DMS 273 (cell line): ENCODE results near the gene PWWP2B.
"Not testable (repeated sequence)": the region's sequence is repeated elsewhere in the genome, so short reads cannot be mapped to it uniquely, and the experiment has no call there.

Experiments used
- DNase-seq: peaks from one replicate; lab custom pipeline; 2025; ENCODE audit not compliant: unreplicated experiment; lab: John Stamatoyannopoulos, UW

Gene PWWP2B

DNA sequence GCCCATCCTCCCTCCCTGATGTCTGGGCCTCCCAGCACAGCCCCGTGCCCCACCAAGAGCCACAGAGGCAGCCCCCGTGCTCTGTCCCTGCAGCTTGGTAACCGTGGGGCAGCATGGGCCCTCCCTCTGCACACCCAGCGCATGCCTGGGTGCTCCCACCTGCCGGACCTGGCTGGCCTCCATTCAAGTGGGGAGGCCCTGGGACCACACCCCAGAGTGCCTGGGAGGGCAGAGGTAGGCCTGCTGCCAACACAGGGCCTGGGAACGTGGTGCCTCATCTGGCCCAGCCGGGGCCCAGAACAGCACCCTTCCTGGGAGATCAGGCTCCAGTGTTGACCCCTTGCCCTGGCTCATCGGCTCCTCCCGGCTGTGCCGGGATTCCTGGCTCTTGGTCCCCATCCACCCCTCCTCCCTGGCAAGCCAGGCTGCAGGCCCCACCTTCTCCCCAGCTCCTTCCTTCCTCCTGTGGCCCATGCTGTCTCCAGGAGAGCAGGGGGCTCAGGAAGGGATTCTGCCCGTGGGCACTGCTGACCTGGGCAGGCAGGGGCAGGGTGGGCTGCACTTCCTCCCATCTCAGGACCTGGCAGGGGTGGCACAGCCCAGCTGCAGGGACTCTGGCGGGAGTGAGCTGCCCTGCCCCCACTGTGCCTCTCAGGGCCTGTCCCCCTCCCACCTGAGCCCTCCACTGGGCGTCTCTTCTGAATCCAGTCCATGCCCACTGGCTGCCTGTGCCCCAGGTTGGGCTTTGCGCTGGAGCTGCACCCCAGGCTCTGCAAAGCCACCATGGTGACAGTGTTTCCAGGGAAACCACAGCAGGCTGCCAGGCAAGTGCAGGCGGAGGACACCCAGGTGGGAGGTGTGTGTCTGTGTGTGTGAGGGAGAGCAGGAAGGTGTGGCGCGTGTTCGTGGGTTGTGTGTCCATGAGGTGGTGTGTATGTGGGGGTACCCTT, 32.6 kb downstream of the PWWP2B start:
- peak; percentile 17 for DNase-seq

DNA sequence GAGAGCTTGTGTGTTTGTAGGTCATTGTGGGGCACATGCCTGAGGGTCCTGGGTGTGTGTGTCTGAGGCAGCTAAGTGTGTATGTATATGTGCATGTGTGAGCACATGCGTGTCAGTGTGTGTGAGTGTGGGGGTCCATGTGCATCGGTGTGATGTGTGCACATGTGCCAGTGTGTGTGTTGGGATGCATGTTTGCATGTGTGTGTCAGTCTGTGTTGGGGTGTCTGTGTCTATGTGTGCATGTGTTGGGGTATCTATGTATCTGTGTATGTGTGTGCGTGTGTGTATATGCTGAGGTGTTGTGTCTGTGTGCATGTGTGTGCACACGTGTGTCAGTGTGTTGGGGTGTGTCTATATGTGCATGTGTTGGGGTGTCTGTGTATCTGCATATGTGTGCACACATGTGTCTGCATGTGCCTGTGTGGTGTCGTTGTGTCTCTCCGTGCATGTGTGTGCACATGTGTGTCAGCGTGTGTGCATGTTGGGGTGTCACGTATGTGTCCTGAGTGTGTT, 33.3 kb downstream of the PWWP2B start:
- DNase-seq = no peak

DNA sequence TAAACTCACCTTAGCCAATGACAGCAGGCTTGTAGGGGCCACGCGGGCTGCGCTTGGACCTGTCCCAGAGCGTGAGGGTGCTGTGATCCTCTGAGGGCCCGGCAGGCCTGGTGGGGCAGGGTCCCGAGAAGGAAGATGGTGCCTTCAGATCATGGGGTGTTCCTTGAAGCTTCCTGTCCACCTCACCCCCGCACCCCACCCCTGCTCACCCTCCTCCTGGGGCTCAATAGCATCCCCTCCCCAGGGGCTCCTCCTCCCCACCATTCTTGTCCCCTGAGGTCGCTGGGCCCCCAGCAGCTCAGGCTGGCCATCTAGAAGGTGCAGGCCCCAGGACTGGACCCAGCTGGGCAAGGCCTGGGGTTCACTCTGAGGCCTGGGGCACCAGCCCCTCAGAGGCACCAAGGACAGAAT, 33.9 kb downstream of the PWWP2B start:
- DNase-seq = no peak

DNA sequence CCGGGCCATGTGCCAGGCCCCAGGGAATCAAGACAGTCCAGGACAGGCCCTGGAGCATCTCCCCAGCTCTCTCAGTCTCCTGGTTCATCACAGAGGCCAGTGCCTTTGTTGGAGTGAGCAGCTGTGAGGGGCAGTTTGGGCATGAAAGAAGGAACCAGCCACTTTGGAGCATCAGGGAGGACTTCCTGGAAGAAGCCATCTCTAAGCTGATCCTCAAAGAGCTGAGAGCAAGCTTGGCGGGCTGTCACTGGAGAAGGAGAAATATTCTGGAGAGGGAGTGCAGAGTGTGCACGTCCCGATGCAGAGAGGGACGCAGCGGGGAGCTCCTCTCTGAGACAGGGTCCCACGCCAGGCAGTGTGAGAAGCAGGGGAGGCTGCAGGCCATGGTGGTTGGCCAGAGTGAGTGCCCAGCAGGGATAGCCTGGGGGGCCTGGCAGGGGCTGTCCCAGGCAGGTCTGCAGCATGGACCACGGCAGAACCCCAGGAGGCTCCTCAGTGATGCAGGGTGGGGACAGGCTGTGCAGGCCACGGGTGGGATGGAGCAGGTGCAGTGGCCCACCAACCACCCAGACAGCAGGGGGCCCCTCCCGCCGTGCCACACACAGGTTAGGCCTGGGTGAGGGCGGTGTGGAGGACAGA, 34.7 kb downstream of the PWWP2B start:
- no peak for DNase-seq

DNA sequence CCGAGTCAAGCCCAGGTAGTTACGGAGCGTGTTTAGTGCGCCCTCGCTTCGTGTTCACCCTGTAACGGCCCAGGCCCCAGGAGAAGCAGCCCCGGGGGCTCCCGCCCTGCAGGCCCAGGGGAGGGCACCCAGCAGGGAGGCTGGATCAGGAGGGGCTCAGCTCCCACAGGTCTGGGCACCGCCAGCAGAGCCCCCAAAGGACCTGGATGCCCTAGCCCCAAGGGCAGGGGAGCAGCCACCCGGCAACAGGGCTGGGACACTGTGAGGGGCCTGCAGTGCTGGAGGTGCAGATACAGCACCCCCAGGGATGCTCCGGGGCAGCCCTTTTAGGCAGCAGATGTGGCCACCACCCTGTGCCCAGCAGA, 35.2 kb downstream of the PWWP2B start:
- no peak for DNase-seq

DNA sequence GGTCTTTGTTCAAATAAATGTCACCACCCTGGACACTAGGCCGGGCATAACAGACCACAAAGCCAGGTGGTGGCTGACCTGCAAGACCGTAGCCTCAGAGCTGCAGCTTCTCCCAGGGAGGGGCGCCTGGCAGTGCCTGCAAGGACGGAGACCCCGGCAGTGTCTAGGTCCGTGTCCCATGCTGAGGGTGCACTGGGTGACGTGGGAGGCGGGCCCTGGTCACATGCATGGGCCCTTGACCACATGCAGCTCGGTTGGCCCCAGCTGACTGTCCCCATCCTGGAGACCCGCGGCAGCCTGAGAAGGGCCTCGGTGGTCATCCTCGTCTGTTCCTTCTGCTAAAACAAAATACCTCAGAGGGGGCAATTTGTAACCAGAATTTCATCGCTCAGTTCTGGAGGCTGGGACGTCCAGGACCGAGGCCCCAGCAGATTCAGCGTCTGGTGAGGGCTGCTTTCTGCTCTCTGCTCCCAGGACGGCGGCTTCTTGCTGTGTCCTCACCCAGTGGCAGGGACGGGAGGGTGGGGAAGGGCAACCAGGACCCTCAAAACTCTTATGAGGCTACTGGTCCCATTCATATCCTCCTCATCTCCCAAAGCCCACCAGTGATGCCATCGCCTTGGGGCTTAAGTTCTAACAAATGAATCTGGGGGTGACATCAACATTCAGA, 36.8 kb downstream of the PWWP2B start:
- no peak for DNase-seq

DNA sequence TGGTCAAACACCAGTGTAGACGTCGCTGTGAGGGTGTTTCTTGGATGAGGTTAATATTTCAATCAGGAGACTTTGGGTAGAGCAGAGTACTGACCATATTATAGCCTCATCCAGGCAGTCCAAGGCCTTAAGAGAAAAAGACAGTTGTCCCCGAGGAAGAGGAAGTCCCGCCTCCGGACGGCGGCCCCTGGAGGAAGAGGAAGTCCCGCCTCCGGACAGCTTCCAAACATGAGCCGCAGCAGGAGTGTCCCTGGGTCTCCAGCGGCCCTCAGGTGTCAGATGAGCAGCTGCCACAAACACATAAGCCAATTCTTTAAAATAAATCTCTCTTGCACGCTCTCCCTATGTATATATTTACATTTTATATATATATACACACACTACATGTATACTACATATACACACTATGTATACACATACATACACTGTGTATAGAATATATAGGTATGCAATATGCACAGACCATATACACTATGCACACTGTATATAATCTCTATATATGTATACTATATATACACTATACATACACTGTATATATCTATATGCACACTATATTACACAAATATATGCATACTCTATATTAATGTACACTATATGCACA, 37.5 kb downstream of the PWWP2B start:
- DNase-seq = peak; percentile 20

DNA sequence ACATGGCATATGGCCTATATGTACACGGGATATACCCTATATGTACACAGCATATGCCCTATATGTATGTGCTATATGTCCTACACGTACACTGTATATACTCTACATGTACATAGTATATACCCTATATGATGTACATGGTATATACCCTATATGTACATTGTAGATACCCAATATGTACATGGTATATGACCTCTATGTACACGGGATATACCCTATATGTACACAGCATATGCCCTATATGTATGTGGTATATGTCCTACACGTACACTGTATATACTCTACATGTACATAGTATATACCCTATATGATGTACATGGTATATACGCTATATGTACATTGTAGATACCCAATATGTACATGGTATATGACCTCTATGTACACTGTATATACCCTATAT, 38.3 kb downstream of the PWWP2B start:
- DNase-seq = not testable (repeated sequence)

DNA sequence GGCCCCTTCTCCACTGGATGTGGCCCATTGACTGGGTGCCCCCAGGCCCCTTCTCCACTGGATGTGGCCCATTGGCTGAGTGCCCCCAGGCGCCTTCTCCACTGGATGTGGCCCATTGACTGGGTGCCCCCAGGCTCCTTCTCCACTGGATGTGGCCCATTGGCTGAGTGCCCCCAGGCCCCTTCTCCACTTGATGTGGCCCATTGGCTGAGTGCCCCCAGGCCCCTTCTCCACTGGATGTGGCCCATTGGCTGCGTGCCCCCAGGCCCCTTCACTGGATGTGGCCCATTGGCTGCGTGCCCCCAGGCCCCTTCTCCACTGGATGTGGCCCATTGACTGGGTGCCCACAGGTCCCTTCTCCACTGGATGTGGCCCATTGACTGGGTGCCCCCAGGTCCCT, 39.1 kb downstream of the PWWP2B start:
- DNase-seq = not testable (repeated sequence)

DNA sequence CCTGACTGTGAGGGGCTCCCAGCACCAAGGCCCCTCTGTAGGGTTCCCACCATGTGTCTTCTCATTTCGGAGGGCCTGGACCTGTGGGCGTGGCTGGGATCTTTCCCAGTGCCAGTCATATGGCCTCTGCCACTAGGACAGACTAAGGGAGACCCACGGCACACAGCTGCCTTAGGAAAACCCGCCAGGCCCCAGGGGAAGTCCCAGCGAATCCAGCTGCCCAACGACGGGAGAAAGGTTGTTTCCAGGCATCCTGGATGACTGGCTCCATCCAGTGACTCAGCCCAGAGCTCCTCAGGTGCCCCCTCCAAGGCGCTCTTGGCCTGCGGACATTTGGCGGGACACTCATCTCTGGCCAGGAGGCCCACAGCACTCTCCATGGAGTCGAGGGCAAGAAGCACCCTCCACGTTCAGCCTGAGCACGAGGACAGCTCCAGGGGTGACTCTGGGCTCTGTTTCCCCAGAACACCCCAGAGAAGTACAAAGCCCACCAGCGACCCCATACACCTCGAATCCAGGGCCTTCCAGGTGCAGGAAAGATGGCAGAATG, 39.9 kb downstream of the PWWP2B start:
- DNase-seq = no peak

DNA sequence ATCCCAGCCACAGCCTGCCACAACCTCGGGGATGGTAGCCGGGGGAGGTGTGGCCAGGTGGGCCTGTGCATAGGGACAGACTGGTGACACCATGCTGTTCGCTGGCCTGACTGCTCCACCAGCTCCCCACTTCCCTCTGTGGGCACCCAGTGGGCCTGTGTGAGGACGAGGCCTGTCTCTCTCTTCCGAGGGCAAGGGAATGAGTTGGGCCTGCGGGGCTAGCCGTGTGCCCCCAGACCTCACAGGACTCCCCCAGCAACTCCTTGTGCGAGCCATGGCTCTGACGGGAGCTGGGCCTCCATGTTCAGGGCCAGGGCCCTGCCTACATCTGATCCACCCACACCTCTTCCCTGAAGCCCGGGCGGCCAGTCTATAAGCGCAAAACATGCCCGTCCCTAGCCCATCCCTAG, 40.5 kb downstream of the PWWP2B start:
- DNase-seq = no peak

DNA sequence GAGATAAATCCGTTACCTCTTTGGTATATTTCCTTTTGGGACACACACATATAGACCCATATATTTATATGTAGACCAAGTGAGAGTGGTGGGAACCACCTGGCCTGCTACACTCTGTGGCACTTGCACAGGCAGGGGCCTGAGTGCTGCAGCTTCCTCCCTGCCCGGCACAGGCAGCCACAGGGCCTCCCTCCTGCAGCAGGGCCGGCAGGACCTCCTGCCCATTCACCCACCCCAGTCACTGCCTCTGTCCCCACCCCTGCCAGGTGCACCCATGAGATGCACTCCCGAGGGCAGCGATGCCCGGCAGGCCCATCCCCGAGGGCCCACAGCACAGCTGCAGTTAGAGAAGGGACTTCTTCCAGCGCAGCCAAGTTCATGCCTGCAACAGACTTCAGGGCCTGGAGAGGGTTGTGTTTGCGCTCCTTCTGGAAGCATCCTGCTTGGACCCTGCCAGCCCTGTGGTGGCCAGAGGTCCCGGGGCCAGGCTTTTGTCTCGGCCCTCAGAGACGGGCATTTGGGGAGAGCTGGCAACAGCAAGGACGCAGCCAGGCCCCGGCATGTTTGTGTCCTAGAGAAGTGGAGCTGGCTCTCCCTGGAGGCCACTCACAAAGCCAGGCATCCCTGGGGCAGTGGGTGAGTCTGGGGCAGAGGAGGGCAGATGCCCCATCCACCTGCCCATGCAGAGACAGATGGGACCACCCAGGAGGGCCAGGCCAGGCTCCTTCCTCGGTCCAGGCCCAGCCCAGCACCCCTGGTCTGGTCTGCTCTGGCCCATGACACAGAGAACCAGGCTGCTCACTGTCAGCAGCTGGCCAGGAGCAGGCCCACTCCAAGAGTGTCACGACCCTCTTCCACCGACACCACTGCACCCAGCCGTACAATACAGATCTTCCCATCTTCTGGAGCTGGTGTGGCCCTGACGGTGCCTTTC, 41.4 kb downstream of the PWWP2B start:
- no peak for DNase-seq

DNA sequence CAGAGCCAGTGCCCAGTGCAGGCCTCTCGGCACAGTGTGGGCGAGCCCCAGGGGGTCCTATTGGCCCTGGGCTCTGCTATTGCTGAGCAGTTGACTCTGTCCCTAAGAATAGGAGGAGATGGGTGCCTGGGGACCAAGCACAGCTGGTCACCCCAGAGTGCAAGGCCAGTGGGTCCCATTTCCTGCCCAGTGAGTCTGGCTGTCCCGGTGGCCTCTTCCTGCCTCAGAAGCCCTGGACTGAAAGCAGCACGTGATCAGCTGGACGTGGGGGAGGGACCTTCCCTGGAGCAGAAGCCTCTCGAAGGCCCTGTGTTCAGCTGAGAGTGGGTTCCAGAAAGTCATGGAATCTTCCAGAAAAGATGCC, 42.0 kb downstream of the PWWP2B start:
- DNase-seq = no peak

DNA sequence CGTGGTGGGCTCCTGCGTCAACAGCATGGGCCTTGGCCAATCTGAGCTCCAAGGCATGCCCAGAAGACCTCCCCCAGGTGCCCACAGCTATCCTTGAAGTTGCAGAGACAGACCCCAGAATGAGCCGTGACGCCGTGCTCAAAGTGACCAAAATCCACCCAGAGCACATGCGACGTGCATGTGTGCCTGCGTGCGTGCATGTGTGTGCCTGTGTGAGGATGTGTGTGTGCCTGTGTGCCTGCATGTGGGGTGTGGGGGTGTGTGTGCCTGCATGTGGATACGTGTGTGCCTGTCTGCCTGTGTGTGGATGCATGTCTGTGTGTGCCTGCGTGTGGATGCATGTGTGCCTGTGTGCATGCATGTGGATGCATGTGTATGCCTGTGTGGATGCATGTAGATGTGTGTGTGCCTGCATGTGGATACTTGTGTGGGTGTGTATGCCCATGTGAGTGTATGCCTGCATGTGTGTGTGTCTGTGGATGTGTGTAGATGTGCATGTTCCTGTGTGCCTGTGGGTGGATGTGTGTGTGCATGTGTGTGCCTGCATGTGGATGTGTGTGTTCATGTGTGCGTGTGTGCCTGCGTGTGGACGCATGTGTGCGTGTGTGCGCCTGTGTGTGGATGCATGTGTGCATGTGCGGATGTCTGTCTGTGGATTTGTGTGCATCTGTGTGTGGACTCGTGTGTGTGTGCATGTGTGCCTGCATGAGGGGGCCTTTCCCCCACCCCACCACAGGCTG, 42.6 kb downstream of the PWWP2B start:
- DNase-seq = no peak

DNA sequence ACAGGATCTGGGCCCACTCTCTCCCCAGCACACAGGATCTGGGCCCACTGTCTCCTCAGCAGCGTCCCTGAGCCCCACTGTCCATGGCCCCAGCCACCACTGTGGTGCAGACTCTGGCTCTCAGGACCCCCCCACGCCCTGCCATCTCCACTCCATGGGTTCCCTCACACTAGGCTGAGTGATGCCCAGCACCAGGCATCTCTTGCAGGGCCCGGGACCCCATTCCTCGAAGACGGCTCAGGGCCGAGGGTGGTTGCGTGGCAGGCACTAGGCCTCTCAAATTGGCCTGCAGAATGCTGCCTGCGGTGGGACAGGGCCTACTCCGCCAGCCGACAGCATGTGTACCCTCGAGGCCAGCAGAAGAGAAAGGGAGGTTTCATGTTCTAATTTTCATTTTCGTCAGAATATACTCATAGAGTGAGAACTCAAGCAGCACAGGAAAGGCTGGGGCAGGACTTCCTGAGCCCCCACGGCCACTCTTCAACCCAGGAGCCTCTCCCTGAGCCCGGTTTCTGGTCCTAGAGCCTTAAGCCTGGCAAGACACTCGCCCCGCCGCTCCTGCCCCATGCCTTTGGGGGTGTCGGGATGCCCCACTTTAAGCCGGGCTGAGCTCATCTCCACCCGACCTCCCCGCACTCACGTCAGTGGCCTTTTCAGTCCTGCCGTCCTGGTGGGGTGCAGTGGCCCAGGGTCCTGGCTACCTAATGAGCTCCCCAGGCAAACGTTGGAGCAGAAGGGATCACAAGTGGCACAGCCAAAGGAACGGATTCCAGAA, 44.0 kb downstream of the PWWP2B start:
- no peak for DNase-seq

DNA sequence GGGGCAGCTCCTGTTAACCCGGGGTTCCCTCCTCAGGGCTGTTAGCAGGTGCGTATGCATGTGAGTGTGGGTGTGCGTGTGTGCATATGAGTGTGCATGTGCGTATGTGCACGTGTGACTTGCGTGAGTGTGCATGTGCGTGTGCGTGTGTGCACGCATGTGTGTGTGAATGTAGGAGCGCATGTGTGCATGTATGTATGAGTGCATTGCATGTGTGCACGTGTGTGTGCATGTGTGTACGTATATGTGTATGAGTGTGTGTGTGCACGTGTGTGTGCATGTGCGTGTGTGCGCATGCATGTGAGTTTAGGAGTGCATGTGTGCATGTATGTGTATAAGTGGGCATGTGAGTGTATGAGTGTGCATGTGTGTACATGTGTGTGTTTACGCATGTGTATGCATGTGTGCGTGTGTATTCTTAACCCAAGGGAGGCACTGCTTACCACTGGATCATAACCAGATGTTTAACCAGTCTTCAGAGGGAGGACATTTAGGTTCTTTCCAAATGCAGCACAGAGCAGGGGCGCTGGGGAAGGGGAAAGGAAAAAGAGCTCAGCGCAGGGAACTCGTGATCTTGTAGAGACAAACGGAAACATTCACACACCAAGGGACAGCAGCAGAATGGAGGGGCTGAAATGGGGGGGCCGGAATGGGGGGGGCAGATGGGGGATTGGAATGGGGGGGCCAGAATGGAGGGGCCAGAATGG, 45.0 kb downstream of the PWWP2B start:
- DNase-seq = no peak

DNA sequence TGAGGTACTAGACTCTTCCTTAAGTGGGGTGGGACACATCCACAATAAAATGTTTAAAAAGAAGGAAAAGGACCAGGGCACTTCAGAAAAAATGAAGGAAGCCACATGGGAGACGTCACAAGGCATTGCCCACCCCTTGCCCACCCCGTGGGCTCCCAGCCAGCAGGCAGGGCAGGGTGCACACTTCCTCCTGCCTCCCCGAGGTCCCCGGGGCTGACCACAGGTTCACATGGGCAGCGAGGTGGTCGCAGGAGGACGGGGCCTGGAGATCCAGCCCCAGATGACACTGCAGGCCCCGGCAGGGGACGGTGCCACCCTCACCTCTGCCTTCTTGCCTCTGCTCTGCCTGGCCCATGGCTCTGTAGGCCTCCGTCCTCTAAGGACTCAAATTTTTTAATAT, 45.6 kb downstream of the PWWP2B start:
- no peak for DNase-seq

DNA sequence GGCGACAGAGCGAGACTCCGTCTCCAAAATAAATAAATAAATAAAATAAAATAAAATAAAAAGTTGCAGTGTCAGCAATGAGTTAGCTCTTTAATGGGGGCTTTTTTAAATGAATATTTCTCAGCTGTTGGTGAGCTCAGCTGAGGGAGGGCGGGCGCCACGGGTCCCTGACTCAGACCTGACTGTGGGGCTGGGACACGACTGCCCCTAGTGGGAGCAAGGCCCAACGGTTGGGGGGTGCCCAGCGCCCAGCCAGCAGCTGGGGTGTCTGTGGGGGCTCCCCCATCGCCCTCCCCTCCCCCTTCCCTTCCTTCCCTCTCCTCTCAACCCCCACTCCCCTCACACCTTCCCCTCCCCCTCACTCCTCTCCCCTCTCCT, 46.6 kb downstream of the PWWP2B start:
- peak; percentile 30 for DNase-seq
